Endothelial cell of hepatic sinusoid (primary cell): ENCODE data around the gene MLX.

Experiments used
- in situ Hi-C: cut with HindIII; loops from 2 replicates; pipeline ENCODE4 v1.10.0; 2017; ENCODE audit warnings: low sequenced_read_pairs

The MLX gene

GRCh38 chr17:42573095-42573494 is 6.2 kb downstream of the MLX start:
- in situ Hi-C loops, result loop anchor here (10.0 kb wide), 1 partner anchor 112 kb away; the partner anchor contains the start of genes CCR10 and CNTNAP1

GRCh38 chr17:42574463-42574862 is 7.6 kb downstream of the MLX start:
- in situ Hi-C loops, result loop anchor here (10.0 kb wide), 1 partner anchor 110 kb away; the partner anchor contains the start of genes CCR10 and CNTNAP1

GRCh38 chr17:42577140-42577531 is 10.2 kb downstream of the MLX start:
- in situ Hi-C loops, result loop anchor here (10.0 kb wide), 1 partner anchor 108 kb away; the partner anchor contains the start of genes CCR10 and CNTNAP1

GRCh38 chr17:42577532-42578281 is 10.8 kb downstream of the MLX start, which contains the start of gene PSMC3IP:
PSMC3IP (minus strand) TSS chr17:42577729; CDS start chr17:42577686, 43 bp downstream.
- in situ Hi-C loops, result loop anchor here (10.0 kb wide), 1 partner anchor 107 kb away; the partner anchor contains the start of genes CCR10 and CNTNAP1

- in situ Hi-C loops, result loop anchor here (10.0 kb wide), 1 partner anchor 106 kb away; the partner anchor contains the start of genes CCR10 and CNTNAP1
These were observed 11.5 kb downstream of the MLX start for GRCh38 chr17:42578282-42578869.

- in situ Hi-C loops, result loop anchor here (10.0 kb wide), 1 partner anchor 105 kb away; the partner anchor contains the start of genes CCR10 and CNTNAP1
These were observed 13.1 kb downstream of the MLX start for GRCh38 chr17:42579794-42580551.

GRCh38 chr17:42581744-42582270 is 14.9 kb downstream of the MLX start:
- in situ Hi-C loops, result no loop called here

- in situ Hi-C loops, result no loop called here
These were observed 18.0 kb downstream of the MLX start for GRCh38 chr17:42584880-42585279.

- in situ Hi-C loops, result no loop called here
These were observed 18.5 kb downstream of the MLX start for GRCh38 chr17:42585353-42585752.

GRCh38 chr17:42586514-42587230 is 19.8 kb downstream of the MLX start:
- in situ Hi-C loops, result no loop called here

- in situ Hi-C loops, result no loop called here
These were observed 24.0 kb downstream of the MLX start for GRCh38 chr17:42590886-42591285.

- in situ Hi-C loops, result no loop called here
These were observed 24.5 kb downstream of the MLX start for GRCh38 chr17:42591411-42591810.

GRCh38 chr17:42596386-42596785 is 29.5 kb downstream of the MLX start:
- in situ Hi-C loops, result no loop called here

- in situ Hi-C loops, result no loop called here
These were observed 32.0 kb downstream of the MLX start for GRCh38 chr17:42598905-42599304.

- in situ Hi-C loops, result loop anchor here (25.0 kb wide), 1 partner anchor 334 kb away; no protein-coding TSS in a partner anchor
These were observed 36.4 kb downstream of the MLX start for GRCh38 chr17:42603318-42603717.

GRCh38 chr17:42607769-42608168 is 40.9 kb downstream of the MLX start:
- in situ Hi-C loops, result loop anchor here (5.0 to 25.0 kb wide), 2 partner anchors 55 to 330 kb away; no protein-coding TSS in a partner anchor

- in situ Hi-C loops, result loop anchor here (5.0 to 25.0 kb wide), 2 partner anchors 54 to 329 kb away; no protein-coding TSS in a partner anchor
These were observed 41.6 kb downstream of the MLX start for GRCh38 chr17:42608305-42609181.

- in situ Hi-C loops, result loop anchor here (5.0 to 25.0 kb wide), 2 partner anchors 53 to 328 kb away; no protein-coding TSS in a partner anchor
These were observed 42.4 kb downstream of the MLX start, which contains the start of the genes RETREG3 and TUBG1 for GRCh38 chr17:42609182-42609813. RETREG3 (minus strand) TSS chr17:42609374; CDS start chr17:42609324, 50 bp downstream. TUBG1 (plus strand) TSS chr17:42609683; CDS start chr17:42609738, 55 bp downstream.
